ENCODE measurements around the gene GPC6.

Gene GPC6

GRCh38 chr13:93876236-93876635, 649.6 kb downstream of the GPC6 start:
- no peak for DNase-seq

GRCh38 chr13:93878675-93879074, 652.1 kb downstream of the GPC6 start:
- DNase-seq: no peak

- no peak for DNase-seq
Observed at GRCh38 chr13:93881411-93881810, 654.8 kb downstream of the GPC6 start.

- no peak for DNase-seq
Observed at GRCh38 chr13:93882086-93882651, 655.6 kb downstream of the GPC6 start.

GRCh38 chr13:93889430-93889951, 662.9 kb downstream of the GPC6 start:
- no peak for DNase-seq

- DNase-seq: no peak
Observed at GRCh38 chr13:93899981-93900380, 673.4 kb downstream of the GPC6 start.

- DNase-seq: no peak
Observed at GRCh38 chr13:93900731-93901130, 674.1 kb downstream of the GPC6 start.

- DNase-seq: peak in 1 of 2 experiments; percentile 59
Observed at GRCh38 chr13:93903909-93904308, 677.3 kb downstream of the GPC6 start.

GRCh38 chr13:93915269-93915809, 688.7 kb downstream of the GPC6 start:
- no peak for DNase-seq

GRCh38 chr13:93922063-93922855, 695.7 kb downstream of the GPC6 start:
- DNase-seq: no peak

GRCh38 chr13:93925990-93926389, 699.4 kb downstream of the GPC6 start:
- DNase-seq: peak in 1 of 2 experiments; percentile 35

GRCh38 chr13:93926425-93926824, 699.8 kb downstream of the GPC6 start:
- DNase-seq: peak; percentile 25 to 67

- DNase-seq: no peak
Observed at GRCh38 chr13:93927431-93927830, 700.8 kb downstream of the GPC6 start.

- DNase-seq: no peak
Observed at GRCh38 chr13:93932901-93933300, 706.3 kb downstream of the GPC6 start.

GRCh38 chr13:93936901-93937300, 710.3 kb downstream of the GPC6 start:
- no peak for DNase-seq

- no peak for DNase-seq
Observed at GRCh38 chr13:93941444-93941843, 714.8 kb downstream of the GPC6 start.

- DNase-seq: no peak
Observed at GRCh38 chr13:93942016-93942415, 715.4 kb downstream of the GPC6 start.

GRCh38 chr13:93945621-93946020, 719.0 kb downstream of the GPC6 start:
- no peak for DNase-seq

GRCh38 chr13:93946994-93947393, 720.4 kb downstream of the GPC6 start:
- no peak for DNase-seq

- no peak for DNase-seq
Observed at GRCh38 chr13:93947651-93948050, 721.0 kb downstream of the GPC6 start.

- no peak for DNase-seq
Observed at GRCh38 chr13:93948162-93948922, 721.7 kb downstream of the GPC6 start.

GRCh38 chr13:93951108-93951507, 724.5 kb downstream of the GPC6 start:
- peak in 1 of 2 experiments; percentile 11 for DNase-seq

- DNase-seq: no peak
Observed at GRCh38 chr13:93951951-93952350, 725.3 kb downstream of the GPC6 start.
